Right kidney (tissue), 9 donors: ENCODE data around the gene GPR107.
"Not testable (repeated sequence)": the region's sequence is repeated elsewhere in the genome, so short reads cannot be mapped to it uniquely, and the experiment has no call there.

Source experiments
- DNase-seq: peaks from one replicate; pipeline ENCODE4 v3.0.0-alpha.2; 2016
- long read RNA-seq, 8 donors: transcript quantifications; one replicate each; lab custom pipeline, GENCODE V29; 2026

GPR107 gene
- long read RNA-seq, donor 1, full-length matches to known transcripts: 1 of 18 reads
- long read RNA-seq, donor 1, partial matches to known transcripts: 17 of 18 reads
- long read RNA-seq, donor 1, other reads (novel, unspliced or antisense): 0 of 18 reads
- long read RNA-seq, donor 2, full-length matches to known transcripts: 2 of 8 reads
- long read RNA-seq, donor 2, partial matches to known transcripts: 6 of 8 reads
- long read RNA-seq, donor 2, other reads (novel, unspliced or antisense): 0 of 8 reads
- long read RNA-seq, donor 3, full-length matches to known transcripts: 1 of 1 reads
- long read RNA-seq, donor 3, partial matches to known transcripts: 0 of 1 reads
- long read RNA-seq, donor 3, other reads (novel, unspliced or antisense): 0 of 1 reads
- long read RNA-seq, donor 4, full-length matches to known transcripts: 3 of 9 reads
- long read RNA-seq, donor 4, partial matches to known transcripts: 6 of 9 reads
- long read RNA-seq, donor 4, other reads (novel, unspliced or antisense): 0 of 9 reads
- long read RNA-seq, donor 5, full-length matches to known transcripts: 2 of 19 reads
- long read RNA-seq, donor 5, partial matches to known transcripts: 17 of 19 reads
- long read RNA-seq, donor 5, other reads (novel, unspliced or antisense): 0 of 19 reads
- long read RNA-seq, donor 6, full-length matches to known transcripts: 1 of 9 reads
- long read RNA-seq, donor 6, partial matches to known transcripts: 8 of 9 reads
- long read RNA-seq, donor 6, other reads (novel, unspliced or antisense): 0 of 9 reads
- long read RNA-seq, donor 7, full-length matches to known transcripts: 6 of 36 reads
- long read RNA-seq, donor 7, partial matches to known transcripts: 30 of 36 reads
- long read RNA-seq, donor 7, other reads (novel, unspliced or antisense): 0 of 36 reads
- long read RNA-seq, donor 8, full-length matches to known transcripts: 2 of 12 reads
- long read RNA-seq, donor 8, partial matches to known transcripts: 10 of 12 reads
- long read RNA-seq, donor 8, other reads (novel, unspliced or antisense): 0 of 12 reads

- DNase-seq: peak; percentile 95
Observed at GRCh38 chr9:130053504-130054324, at the start of gene GPR107. Gene GPR107 (plus strand): TSS chr9:130053906. CDS start chr9:130053933, 27 bp downstream.

DNA sequence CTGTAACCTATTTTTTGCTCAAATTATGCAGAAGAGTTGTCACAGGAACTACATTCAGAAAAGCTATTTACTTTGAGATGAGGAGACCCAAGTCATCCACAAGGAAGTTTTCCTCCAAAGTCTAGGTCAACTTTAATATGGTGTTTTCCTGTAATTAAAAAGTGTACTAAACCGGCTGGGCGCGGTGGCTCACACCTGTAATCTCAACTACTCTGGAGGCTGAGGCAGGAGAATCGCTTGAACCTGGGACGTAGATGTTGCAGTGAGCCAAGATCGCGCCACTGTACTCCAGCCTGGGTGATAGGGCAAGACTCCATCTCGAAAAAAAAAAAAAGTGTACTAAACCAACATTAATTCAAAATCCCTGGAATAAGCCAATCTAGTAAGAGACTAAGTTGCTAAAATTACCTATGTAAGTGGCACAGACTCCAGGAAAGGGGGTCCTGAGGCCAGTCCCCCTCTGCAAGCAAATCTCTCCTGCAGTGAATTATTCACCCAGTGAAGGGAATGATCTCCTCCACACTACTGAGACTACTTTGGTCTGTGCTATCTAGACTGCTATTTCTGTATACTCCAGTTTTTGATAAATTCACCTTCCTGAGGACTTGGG is 49.7 kb upstream of the GPR107 start:
- no peak for DNase-seq

- DNase-seq: not testable (repeated sequence)
Observed at GRCh38 chr9:130006952-130007351, 46.8 kb upstream of the GPR107 start.

DNA sequence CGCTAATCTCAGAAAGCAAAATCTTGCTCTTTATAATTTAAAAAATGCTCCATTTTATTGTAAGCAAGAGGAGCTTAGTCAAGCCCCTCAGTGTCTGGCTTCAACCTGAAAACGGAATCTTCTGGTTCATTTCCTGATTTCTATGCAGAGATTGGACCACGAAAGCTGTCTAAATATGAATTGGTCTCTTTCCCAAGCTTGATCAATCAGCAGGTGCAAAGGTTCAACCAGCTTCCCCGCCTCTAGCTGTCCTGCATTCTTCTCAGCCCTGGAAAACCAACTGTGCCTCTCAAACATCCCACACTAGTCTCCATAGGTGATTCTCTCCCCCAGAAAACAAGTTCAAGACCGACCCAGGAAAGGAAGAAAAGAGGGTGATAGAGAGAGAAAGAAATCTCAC is 45.2 kb upstream of the GPR107 start:
- no peak for DNase-seq

GRCh38 chr9:130009546-130009945 is 44.2 kb upstream of the GPR107 start:
- not testable (repeated sequence) for DNase-seq

- DNase-seq: no peak
Observed at GRCh38 chr9:130010151-130010988, 43.3 kb upstream of the GPR107 start.

- DNase-seq: no peak
Observed at GRCh38 chr9:130013326-130013725, 40.4 kb upstream of the GPR107 start.

DNA sequence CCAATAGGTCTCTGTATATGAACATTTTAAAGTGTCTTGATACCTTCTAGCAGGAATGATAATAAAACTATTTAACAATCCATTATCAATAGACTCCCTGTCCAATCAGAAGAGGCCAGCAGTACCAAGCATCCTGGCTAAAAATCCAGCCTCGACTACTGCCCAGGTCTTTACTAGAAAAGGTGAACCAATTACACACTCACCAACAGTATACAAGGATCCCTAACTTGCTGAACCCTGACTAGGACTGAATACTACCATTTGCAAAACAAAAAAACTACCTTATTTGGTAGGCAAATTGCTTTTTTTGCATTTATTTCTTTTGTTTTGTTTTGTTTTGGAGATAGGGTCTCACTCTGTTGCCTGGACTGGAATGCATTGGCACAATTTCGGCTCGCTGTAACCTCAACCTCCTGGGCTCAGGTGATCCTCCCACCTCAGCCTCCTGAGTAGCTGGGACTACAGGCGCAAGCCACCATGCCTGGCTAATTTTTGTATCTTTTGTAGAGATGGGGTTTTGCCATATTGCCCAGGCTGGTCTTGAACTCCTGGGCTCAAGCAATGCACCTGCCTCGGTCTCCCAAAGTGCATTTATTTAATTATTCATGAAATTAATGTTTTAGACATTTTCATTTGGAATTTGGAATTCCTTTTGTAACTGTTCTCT is 38.2 kb upstream of the GPR107 start:
- DNase-seq: no peak

GRCh38 chr9:130017076-130017475 is 36.6 kb upstream of the GPR107 start:
- DNase-seq: no peak

GRCh38 chr9:130017510-130017909 is 36.2 kb upstream of the GPR107 start:
- not testable (repeated sequence) for DNase-seq

DNA sequence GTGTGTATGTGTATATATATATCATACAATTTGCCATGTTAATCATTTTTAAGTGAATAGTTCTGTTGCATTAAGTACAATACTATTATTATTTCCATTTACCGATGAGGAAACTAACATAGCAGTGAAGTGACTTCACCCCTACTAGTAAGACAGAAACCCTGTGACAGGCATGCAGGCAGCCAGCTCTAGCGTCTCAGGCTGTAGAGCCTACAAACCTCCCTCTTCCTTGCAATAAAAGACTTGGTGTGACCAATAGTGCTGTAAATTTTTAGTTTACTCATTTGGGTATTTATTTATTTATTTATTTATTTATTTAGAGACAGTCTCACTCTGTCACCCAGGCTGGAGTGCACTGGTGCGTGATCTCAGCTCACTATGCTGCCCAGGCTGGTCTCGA is 35.4 kb upstream of the GPR107 start:
- no peak for DNase-seq

GRCh38 chr9:130020618-130021017 is 33.1 kb upstream of the GPR107 start:
- DNase-seq: no peak

DNA sequence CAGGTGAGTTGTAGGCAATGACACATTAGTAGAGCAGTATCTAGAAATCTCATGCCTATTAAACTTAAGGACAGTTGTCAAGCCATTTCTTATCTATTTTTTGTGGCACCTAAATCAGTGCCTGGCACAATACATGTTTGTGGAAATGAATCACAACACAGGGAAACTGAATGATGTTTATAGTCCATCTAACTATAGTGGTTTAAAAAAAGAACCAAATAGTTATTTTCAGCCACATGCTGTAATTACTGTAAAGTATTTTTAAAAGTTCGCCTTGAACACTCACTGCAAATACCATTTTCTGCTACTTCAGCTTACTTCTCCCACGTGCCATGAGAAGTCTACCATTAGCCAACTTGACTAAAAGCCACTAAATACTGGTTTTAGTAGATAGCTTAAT is 32.6 kb upstream of the GPR107 start:
- no peak for DNase-seq

- DNase-seq: not testable (repeated sequence)
Observed at GRCh38 chr9:130021842-130022241, 31.9 kb upstream of the GPR107 start.

DNA sequence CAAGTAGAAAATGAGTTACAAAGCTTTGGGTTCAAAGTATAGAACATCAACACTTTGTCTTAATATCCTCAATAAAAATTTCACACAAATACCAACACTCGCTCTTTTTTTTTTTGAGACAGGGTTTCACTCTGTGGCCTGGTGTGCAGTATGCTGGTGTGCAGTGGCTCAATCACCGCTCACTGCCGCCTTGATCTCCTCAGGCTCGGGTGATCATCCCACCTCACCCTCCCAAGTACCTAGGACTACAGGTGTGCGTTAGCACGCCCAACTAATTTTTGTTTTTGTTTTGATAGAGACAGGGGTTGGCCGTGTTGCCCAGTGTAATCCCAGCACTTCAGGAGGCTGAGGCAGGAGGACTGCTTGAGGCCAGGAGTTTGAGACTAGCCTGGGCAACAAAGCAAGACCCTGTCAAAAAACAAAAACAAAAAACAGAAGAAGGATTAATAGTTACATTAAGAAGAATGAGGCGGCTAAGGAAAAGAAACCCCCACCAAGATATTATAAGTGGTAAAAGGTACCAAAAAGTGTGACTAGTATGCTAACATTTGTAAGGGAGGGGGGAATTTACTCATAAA is 31.1 kb upstream of the GPR107 start:
- no peak for DNase-seq

- no peak for DNase-seq
Observed at GRCh38 chr9:130023144-130023787, 30.4 kb upstream of the GPR107 start.

- no peak for DNase-seq
Observed at GRCh38 chr9:130023994-130024596, 29.6 kb upstream of the GPR107 start.

GRCh38 chr9:130024597-130024994 is 29.1 kb upstream of the GPR107 start:
- no peak for DNase-seq
